ENCODE measurements around the gene BPTF.
A peak's percentile ranks its signal among the peaks of the same experiment; 100 is the strongest.
"Not testable (repeated sequence)": the region's sequence is repeated elsewhere in the genome, so short reads cannot be mapped to it uniquely, and the experiment has no call there.

Gene BPTF

DNA sequence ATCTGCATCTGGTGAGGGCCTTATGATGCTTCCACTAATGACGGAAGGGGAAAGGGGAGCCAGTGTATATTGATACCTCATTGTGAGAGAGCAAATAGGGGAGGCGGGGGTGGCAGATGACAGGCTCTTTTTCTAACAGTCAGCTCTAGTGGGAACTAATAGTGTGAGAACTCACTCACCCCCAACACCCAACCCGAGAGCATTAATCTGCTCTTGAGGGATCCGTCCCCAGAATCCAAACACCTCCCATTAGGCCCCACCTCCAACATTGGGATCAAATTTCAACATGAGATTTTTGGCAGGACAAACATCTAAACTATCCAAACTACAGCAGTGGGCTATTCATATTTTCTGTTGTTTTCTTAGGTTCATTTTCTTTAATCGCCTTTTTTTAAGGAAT, 54.4 kb downstream of the BPTF start:
- no peak for DNase-seq (ENCODE audit: low read depth, low spot score)

DNA sequence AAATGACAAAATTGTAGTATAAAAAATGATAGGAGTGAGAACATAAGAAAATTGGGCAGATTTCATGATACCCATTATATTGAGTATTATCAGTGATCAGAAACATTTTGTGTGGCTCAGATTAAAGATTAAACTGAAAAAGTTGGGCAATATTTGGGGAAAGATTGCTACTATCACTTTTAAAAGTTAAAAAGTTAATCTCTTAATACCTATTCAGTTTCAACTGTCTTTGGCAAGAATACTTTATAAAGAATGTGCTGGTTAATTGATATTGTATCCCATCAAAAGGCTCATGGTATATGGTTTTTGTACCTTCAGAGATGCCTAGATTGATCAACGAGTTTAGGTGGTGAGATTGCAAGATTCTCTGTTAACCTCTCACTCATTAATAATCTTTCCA, 55.8 kb downstream of the BPTF start:
- DNase-seq (ENCODE audit: low read depth, low spot score): no peak

DNA sequence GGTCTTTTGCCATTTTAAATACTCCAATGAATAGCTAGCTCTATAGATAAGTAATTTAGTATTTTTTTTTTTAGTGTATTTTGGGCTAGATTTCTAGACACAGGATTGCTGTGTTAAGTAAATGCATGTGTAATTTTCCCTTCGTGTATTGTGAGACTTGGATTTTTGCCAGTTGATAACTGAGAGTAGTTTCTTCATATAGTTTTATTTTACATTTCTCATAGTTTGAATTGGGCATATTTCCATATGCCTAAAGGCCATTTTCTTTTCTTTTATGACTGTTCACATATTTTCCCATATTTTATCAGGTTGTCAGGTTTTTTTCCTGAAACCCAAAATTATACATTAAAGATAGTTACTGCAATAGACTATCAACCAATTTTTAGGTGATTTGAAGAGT, 59.4 kb downstream of the BPTF start:
- DNase-seq (ENCODE audit: low read depth, low spot score): no peak

DNA sequence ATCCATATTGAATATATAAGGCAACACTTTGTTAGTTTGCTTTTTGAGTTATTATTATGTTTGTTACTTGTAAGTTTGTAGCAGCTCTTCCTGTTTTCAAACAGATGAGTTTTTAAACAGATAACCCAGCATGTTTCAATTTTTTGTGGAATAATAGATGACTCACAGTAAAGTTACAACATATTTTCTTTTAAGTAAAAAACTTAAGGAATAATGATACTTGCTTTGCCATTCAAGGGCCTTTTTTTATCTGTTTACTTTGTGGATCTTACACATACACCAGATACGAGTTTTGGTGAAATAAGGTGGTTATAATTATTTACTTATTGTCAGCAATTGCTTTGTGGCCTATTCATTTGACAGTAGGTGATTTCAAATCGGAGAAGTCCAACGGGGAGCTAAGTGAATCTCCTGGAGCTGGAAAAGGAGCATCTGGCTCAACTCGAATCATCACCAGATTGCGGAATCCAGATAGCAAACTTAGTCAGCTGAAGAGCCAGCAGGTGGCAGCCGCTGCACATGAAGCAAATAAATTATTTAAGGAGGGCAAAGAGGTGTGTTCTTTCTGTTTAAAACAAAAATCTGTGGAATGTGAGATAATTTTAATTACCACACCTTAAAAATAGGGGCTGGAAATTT, 66.3 kb downstream of the BPTF start:
- peak; percentile 27 for DNase-seq (ENCODE audit: low read depth, low spot score)

DNA sequence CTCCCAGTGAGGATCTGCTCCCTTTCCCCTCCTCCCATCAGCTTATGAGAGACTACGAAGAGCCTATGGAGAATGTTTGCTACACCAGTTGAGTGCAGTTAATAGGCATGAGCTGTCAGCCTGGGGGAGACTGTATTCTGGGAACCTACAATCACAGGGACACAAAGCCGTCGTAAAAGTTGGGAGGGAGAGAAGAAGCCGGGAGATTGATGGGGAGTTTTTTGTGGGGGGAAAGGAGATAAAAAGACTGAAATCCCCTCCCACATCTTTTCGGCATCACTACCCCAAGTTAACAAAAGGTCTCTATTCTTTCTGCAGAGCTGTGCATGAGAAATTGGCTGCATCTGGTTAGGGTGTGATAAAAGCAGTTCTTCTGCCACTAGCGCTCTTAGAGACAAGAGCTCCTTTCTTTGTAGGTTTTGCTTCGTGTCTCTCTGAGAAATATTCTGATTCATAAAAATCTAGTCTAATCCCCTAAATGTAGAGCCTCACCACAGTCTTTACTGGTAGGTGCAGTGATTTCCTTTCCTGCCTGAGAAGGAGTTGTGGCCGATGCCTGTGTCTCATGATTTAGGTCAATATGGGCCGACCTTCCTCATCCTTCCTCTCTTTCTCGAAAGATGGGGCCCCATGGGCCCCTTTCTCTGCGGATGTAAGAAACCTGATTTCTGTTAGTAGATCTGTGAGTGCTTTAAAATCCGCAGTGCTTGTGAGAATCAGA, 77.4 kb downstream of the BPTF start:
- peak; percentile 35 for DNase-seq (ENCODE audit: low read depth, low spot score)

DNA sequence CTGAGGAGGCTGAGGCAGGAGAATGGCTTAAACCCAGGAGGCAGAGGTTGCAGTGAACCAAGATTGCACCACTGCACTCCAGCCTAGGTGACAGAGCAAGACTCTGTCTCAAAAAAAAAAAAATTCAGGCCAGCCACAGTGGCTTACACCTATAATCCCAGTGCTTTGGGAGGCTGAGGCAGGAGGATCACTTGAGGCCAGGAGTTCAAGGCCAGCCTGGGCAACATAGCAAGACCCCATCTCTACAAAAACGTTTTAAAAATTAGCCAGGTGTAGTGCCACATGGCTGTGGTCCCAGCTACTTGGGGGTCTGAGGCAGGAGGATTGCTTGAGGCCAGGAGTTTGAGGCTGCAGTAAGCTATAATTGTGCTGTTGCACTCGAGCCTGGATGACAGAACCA, 80.0 kb downstream of the BPTF start:
- DNase-seq (ENCODE audit: low read depth, low spot score): not testable (repeated sequence)

DNA sequence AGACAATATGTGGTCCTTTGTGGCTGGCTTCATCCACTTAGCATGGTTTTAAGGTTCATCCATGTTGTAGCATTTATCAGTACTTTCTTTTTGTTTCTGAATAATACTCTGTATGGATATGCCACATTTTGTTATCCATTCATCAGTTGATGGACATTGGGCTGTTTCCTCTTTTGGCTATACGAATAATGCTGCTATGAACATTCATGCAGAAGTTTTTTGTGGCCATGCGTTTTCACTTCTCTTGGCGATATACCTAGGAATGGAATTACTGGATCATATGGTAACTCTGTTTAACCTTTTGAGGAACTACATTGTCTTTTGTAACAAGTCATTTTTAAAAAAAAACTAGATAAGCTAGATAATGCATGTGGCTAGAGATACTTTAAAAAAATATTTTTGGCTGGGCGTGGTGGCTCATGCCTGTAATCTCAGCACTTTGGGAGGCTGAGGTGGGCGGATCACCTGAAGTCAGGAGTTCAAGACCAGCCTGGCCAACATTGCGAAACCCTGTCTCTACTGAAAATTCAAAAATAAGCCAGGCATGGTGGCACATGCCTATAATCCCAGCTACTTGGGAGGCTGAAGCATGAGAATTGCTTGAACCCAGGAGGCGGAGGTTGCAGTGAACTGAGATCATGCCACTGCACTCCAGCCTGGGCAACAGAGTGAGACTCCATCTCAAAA, 85.0 kb downstream of the BPTF start:
- not testable (repeated sequence) for DNase-seq (ENCODE audit: low read depth, low spot score)

DNA sequence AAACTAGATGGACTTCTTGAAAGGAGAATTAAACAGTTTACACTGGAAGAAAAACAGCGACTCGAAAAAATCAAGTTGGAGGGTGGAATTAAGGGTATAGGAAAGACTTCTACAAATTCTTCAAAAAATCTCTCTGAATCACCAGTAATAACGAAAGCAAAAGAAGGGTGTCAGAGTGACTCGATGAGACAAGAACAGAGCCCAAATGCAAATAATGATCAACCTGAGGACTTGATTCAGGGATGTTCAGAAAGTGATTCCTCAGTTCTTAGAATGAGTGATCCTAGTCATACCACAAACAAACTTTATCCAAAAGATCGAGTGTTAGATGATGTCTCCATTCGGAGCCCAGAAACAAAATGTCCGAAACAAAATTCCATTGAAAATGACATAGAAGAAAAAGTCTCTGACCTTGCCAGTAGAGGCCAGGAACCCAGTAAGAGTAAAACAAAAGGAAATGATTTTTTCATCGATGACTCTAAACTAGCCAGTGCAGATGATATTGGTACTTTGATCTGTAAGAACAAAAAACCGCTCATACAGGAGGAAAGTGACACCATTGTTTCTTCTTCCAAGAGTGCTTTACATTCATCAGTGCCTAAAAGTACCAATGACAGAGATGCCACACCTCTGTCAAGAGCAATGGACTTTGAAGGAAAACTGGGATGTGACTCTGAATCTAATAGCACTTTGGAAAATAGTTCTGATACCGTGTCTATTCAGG, 85.9 kb downstream of the BPTF start:
- DNase-seq (ENCODE audit: low read depth, low spot score): no peak

DNA sequence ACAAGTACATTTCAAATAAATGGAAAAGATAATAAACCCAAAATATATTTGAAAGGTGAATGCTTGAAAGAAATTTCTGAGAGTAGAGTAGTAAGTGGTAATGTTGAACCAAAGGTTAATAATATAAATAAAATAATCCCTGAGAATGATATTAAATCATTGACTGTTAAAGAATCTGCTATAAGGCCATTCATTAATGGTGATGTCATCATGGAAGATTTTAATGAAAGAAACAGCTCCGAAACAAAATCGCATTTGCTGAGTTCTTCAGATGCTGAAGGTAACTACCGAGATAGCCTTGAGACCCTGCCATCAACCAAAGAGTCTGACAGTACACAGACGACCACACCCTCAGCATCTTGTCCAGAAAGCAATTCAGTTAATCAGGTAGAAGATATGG, 86.8 kb downstream of the BPTF start:
- no peak for DNase-seq (ENCODE audit: low read depth, low spot score)

DNA sequence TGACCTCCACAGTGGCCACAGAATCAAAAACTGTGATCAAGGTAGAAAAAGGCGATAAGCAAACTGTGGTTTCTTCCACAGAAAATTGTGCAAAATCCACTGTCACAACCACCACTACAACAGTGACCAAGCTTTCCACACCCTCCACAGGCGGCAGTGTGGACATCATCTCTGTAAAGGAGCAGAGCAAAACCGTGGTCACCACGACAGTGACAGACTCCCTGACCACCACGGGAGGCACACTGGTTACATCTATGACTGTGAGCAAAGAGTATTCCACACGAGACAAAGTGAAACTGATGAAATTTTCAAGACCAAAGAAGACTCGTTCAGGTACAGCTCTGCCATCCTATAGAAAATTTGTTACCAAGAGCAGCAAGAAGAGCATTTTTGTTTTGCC, 87.4 kb downstream of the BPTF start:
- DNase-seq (ENCODE audit: low read depth, low spot score): no peak

DNA sequence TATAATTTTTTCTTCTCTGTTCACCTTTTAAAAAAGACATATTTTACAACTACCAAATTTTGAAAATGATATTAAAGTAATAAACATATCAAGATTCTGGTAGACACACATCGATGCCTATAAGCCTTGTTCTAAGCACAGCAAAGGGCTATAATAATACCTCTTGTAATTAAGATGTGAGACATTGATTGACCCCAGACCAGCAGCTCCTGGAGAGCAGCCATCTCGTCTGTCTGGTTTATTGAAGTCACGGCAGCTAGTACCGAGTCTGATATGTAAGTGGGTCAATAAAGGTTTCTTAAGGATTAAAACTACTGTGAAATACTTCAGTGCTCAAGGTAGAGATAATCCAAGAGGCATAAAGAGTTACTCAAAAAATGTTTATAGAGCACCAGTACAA, 94.9 kb downstream of the BPTF start:
- DNase-seq (ENCODE audit: low read depth, low spot score): no peak

DNA sequence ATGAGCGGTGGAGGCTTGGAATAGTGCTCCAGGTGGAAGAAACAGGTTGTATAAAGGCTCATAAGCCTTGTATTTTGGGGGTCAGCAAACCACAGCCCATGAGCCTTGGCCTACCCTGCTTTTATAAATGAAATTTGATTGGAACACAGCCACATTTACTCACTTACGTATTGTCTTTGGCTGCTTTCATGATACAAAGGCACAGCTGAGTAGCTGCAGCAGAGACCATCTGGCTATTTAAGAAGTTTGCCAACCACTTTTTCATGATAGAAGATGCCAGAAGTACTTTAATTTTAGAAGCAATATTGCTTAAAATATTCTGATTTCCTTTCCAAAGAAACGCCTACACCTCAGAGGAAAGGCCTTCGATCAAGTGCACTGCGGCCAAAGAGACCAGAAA, 97.2 kb downstream of the BPTF start:
- DNase-seq (ENCODE audit: low read depth, low spot score): no peak

DNA sequence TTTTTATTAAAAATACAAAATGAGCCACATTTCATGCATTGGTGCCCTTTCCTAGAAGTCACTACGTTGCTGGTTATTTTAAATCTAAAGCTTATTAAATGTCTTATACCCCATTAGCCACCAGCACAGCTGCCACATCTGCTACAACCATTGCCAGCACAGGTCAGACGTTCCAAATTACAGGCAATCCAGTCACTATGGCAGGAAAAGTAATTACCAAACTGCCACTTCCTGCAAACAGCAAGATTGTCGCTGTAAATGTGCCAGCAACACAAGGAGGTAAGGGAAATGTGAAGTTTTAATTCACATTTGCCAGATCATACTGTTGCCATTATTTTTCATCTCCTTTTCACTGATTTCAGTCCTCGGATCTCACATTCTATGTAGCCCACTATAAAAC, 103.5 kb downstream of the BPTF start:
- DNase-seq (ENCODE audit: low read depth, low spot score): not testable (repeated sequence)

DNA sequence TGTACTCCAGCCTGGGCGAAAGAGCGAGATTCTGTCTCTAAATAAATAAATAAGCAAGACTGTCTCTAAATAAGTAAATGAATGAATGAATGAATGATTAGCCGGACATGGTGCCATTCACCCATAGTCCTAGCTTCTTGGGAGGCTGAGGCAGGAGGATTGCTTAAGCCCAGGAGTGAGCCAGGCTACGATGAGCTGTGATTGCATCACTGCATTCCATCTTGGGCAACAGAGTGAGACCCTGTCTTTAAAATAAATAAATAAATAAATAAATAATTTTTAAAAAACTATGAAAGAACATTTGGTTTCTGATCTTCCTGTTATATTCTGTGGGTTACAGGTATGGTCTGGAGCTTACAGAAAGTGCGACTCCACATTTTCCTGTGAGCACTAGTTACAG, 105.9 kb downstream of the BPTF start:
- DNase-seq (ENCODE audit: low read depth, low spot score): no peak

DNA sequence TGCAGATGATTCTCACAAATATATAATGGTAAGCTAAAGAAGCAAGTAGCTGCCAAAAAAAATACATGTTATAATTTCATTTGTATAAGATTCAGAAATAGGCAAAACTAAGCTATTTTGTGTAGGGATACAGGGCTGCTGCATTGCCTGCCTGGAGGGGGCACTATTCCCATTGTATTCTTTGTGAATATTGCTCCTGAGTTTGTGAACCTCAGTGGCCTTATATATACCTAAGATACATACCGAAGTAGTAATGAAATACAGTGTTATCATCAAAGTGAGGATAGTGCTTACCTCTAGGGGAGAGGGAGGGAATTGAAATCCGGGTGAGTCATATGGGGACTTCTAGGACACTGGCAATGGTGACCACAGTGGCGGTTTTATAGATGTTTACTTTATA, 117.5 kb downstream of the BPTF start:
- DNase-seq (ENCODE audit: low read depth, low spot score): peak; percentile 4

DNA sequence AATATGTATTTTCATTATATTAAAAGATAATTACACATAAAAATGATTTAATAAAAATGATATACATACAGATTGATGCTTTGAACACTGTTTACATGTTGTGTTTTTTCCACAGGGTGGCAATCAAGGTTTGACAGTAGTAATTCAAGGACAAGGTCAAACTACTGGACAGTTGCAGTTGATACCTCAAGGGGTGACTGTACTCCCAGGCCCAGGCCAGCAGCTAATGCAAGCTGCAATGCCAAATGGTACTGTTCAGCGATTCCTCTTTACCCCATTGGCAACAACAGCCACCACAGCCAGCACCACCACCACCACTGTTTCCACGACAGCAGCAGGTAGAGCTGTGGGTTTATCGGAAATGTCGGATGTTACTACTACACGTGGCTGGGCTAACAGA, 118.7 kb downstream of the BPTF start:
- DNase-seq (ENCODE audit: low read depth, low spot score): no peak

DNA sequence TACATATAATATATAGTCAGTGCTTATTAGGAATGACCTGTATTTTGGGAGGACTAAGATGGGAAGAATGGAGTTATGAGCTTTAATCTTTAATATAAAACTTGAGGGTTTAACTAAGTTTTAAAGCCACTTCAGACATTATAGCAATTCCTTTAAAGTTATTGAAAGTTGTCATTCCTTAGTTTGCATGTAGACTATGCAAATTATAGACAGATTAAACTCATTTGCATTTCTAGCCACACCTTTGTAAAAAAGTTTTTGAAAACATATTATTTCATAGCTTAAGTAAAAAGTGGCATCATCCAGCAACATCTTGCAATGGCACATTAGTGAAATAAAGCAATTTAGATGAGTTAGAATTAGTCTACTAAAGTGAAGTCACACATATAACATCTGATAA, 121.2 kb downstream of the BPTF start:
- no peak for DNase-seq (ENCODE audit: low read depth, low spot score)

DNA sequence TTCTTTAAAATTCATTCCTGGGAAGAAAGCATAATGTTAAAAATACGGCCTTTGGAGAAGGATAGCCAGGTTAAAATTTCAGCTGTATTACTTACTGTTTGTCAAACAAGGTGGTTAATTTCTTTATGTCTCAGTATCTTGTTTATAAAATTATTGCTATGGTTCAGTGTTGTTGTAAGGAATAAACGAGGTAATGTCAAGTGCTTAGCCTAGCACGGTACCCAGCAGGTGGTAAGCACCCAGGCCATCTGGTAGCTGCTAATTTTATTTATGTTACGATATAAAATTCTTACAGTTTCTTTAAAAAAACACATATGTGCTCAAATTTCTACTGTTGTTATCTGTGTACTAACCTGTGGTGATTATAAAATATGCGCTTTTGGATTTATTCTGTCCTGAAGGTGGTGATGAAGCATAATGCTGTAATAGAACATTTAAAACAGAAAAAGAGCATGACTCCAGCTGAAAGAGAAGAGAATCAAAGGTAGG, 122.1 kb downstream of the BPTF start:
- DNase-seq (ENCODE audit: low read depth, low spot score): no peak

DNA sequence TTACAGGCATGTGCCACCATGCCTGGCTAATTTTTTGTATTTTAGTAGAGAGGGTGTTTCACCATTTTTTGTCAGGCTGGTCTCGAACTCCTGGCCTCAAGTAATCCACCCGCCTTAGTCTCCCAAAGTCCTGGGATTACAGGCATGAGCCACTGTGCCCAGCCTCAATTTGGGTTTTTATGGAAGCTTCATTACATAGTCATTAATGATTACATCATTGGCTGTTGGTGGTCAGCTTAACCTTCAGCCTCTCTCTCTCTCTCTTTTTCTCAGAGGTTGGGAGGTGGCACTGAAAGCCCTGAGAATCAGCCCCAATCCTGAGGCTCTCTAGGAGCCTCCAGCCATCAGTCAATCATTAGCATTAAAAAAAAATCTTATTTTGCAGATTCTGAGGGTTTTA, 125.6 kb downstream of the BPTF start:
- no peak for DNase-seq (ENCODE audit: low read depth, low spot score)

DNA sequence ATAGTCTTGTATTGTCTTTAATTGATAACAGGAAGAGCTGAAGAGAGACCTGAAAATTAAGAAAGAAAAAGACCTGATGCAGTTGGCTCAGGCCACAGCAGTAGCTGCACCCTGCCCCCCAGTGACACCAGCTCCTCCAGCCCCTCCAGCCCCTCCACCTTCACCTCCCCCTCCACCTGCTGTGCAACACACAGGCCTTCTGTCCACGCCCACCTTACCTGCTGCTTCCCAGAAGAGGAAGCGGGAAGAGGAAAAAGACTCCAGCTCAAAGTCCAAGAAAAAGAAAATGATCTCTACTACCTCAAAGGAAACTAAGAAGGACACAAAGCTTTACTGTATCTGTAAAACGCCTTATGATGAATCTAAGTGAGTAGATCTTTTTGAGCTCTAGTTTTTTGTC, 134.2 kb downstream of the BPTF start:
- DNase-seq (ENCODE audit: low read depth, low spot score): no peak

DNA sequence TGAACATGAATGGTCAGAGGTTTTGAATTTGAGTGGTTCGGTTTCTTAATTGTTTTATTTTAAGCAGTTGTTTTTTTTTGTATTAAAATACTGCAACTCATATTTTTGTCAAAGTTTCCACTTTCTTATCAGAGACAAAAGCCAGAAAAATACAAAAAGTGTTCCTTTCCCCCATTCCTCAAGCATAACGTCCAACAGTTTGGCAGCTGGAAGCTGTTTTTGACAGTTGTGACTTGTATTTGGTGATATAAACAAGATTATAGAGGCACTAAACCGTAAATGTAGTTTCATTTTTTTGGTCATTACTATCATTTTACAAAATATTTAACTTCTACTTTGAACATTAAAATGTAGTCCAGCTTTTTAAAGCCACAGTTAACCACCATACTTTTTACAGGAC, 135.0 kb downstream of the BPTF start:
- DNase-seq (ENCODE audit: low read depth, low spot score): not testable (repeated sequence)

DNA sequence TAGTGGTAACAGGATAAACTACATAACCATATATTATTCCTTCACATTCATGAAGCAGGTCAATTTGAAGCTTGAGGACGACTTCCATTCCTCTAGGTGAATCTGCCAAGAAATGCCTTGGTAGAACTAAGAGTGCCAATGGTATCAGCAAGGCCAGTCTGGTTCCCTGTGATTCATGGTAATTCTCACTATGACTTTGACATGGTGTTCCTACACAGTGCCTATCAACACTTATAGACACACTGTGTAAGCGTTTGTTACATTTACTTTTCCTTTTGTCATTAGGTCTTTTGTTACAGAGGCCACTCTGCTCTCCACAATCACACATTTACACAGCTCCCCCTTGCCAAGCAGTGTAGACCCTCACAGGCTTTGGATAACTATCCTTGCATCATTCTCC, 136.9 kb downstream of the BPTF start:
- DNase-seq (ENCODE audit: low read depth, low spot score): not testable (repeated sequence)

All from astrocyte of the hippocampus (primary cell).